K562 (cell line): ENCODE results near the gene BICC1. TPM values are rescaled to one million over a fixed set of nuclear protein-coding genes. Genes with fewer than 3 reads are reported as not detected.

Experiments used
- EZH2 ChIP-seq: IDR thresholded peaks from 2 replicates; pipeline ENCODE4 v1.6.1; 2012; ENCODE audit warnings: low read depth, mild to moderate bottlenecking, inconsistent platforms, low read length, borderline replicate concordance
- KLF16 ChIP-seq: IDR thresholded peaks from 2 replicates; pipeline ENCODE4 v1.6.1; 2016; ENCODE audit warnings: antibody characterized with exemption
- MEF2D ChIP-seq: conservative IDR thresholded peaks from 2 replicates; pipeline ENCODE4 v1.6.1; 2016; ENCODE audit warnings: low read depth, missing genetic modification characterization, missing compliant biosample characterization
- SMARCA5 ChIP-seq: fragments of 450-650 bp; IDR thresholded peaks from 2 replicates; pipeline ENCODE4 v1.6.1; 2016
- ZBTB7A ChIP-seq: IDR thresholded peaks from 2 replicates; pipeline ENCODE4 v1.6.1; 2011; ENCODE audit warnings: low read depth, mild to moderate bottlenecking, low read length, moderate library complexity, borderline replicate concordance; ENCODE audit not compliant: control insufficient read depth
- ZNF41 ChIP-seq: fragments of 250-450 bp; sonication (Bioruptor Pico); conservative IDR thresholded peaks from 2 replicates; pipeline ENCODE4 v1.4.0; 2020; ENCODE audit warnings: mild to moderate bottlenecking
- polyA plus RNA-seq, 8 experiments: library from polyadenylated mRNA; depleted of rRNA in 4 of 8; stranded (reverse) in 5 of 8; unstranded in 3 of 8; fragments of >200 nt; fragmentation: Nextera tagmentation in 2 of 8; fragmentation: Illumina TruSeq in 1 of 8; extraction: Ambion mirVana in 2 of 8; extraction: Trizol in 1 of 8; gene quantifications; 2 replicates each; pipeline versions ENCODE4 v1.2.1 to v1.2.3, GENCODE V29; 2011 to 2014; ENCODE audit warnings: inconsistent platforms in 1 of 8, missing spikeins in 1 of 8
- total RNA-seq, 7 experiments: library from RNA; depleted of rRNA in 6 of 7; stranded (reverse); fragments of >200 nt in 6 of 7; fragmentation: Illumina TruSeq in 2 of 7; extraction: Trizol in 2 of 7; gene quantifications; 2 replicates each; pipeline versions ENCODE4 v1.2.1 to v1.2.3, GENCODE V29; 2011 to 2021; ENCODE audit warnings: low replicate concordance in 1 of 7
- TF ChIP-seq, protein P1 (sequence below): fragments of 450-650 bp; IDR thresholded peaks from 2 replicates; pipeline ENCODE4 v1.6.1; 2016; ENCODE audit warnings: low read depth, mild to moderate bottlenecking, moderate library complexity
- TF ChIP-seq, protein P2 (sequence below): fragments of 250-450 bp; sonication (Bioruptor Pico); IDR thresholded peaks from 2 replicates; pipeline ENCODE4 v1.9.0; 2021; ENCODE audit warnings: mild to moderate bottlenecking
- TF ChIP-seq, protein P3 (sequence below): fragments of 250-450 bp; sonication (Bioruptor Pico); IDR thresholded peaks from 2 replicates; pipeline ENCODE4 v1.5.0; 2020; ENCODE audit warnings: mild to moderate bottlenecking, borderline replicate concordance

The BICC1 gene
- total and polyA plus RNA-seq, 9 of the 15 experiments (the other 6 are each of a cell fraction or from before 2014, with no cell fraction given): not detected

DNA sequence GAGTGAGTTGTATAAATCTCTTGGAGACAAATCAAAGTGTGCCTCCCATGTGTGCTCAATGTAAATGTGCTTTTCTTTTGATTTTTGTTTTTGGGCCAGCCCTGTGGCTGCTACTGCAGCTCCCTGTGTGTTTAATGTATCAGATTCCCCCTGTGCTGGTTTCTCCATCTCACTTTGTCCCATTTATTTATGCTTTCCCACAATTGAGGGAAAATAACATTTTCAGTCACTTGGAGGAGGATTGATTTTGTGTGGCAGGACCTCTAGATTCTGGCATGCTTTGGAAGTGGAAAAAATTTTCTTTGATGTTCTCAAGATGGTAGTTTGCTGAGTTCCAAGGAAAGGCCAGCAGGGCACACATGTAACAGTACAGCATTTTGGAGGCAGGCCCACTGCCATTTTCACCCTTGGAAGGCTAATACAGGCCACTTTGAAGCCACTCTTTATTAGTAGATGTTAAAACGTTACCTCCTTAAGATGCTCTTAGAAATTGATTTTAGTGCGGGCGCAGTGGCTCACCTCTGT lies 323.6 kb downstream of the BICC1 start (continued):
- TF ChIP-seq, protein P1, sequence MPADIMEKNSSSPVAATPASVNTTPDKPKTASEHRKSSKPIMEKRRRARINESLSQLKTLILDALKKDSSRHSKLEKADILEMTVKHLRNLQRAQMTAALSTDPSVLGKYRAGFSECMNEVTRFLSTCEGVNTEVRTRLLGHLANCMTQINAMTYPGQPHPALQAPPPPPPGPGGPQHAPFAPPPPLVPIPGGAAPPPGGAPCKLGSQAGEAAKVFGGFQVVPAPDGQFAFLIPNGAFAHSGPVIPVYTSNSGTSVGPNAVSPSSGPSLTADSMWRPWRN: no peak
- no peak for TF ChIP-seq ZBTB7A
- no peak for TF ChIP-seq ZNF41 (CRISPR knock-in tag)
- TF ChIP-seq, protein P2, sequence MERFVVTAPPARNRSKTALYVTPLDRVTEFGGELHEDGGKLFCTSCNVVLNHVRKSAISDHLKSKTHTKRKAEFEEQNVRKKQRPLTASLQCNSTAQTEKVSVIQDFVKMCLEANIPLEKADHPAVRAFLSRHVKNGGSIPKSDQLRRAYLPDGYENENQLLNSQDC (CRISPR knock-in tag): no peak
- no peak for TF ChIP-seq MEF2D (tag)
- no peak for TF ChIP-seq EZH2
- TF ChIP-seq SMARCA5: no peak
- TF ChIP-seq, protein P3, sequence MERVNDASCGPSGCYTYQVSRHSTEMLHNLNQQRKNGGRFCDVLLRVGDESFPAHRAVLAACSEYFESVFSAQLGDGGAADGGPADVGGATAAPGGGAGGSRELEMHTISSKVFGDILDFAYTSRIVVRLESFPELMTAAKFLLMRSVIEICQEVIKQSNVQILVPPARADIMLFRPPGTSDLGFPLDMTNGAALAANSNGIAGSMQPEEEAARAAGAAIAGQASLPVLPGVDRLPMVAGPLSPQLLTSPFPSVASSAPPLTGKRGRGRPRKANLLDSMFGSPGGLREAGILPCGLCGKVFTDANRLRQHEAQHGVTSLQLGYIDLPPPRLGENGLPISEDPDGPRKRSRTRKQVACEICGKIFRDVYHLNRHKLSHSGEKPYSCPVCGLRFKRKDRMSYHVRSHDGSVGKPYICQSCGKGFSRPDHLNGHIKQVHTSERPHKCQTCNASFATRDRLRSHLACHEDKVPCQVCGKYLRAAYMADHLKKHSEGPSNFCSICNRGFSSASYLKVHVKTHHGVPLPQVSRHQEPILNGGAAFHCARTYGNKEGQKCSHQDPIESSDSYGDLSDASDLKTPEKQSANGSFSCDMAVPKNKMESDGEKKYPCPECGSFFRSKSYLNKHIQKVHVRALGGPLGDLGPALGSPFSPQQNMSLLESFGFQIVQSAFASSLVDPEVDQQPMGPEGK: no peak
- no peak for TF ChIP-seq KLF16
- TF ChIP-seq, all 486 proteins: peak for 0
